GM10847 (cell line): ENCODE results near the gene CSF3R.

Experiments
- POLR2A ChIP-seq: IDR thresholded peaks from 2 replicates; pipeline ENCODE4 v1.6.1; 2011; ENCODE audit not compliant: insufficient read length; ENCODE audit errors: extremely low read depth

CSF3R gene

GRCh38 chr1:36453600-36454388 is 28.9 kb downstream of the CSF3R start:
- TF ChIP-seq POLR2A, result no peak

- no peak for TF ChIP-seq POLR2A
Measured at GRCh38 chr1:36453051-36453450, 29.7 kb downstream of the CSF3R start.

- no peak for TF ChIP-seq POLR2A
Measured at GRCh38 chr1:36450919-36451305, 31.8 kb downstream of the CSF3R start.

- TF ChIP-seq POLR2A, result peak; percentile 79
Measured at GRCh38 chr1:36450270-36450918, 32.3 kb downstream of the CSF3R start, which contains the start of gene OSCP1. TSS of gene OSCP1 (minus strand) at chr1:36450451. CDS start at chr1:36450369, 82 bp downstream.

GRCh38 chr1:36448530-36449056 is 34.1 kb downstream of the CSF3R start:
- TF ChIP-seq POLR2A, result no peak

- no peak for TF ChIP-seq POLR2A
Measured at GRCh38 chr1:36447450-36447849, 35.3 kb downstream of the CSF3R start.

- no peak for TF ChIP-seq POLR2A
Measured at GRCh38 chr1:36446746-36447145, 36.0 kb downstream of the CSF3R start.

- no peak for TF ChIP-seq POLR2A
Measured at GRCh38 chr1:36446271-36446670, 36.4 kb downstream of the CSF3R start.

GRCh38 chr1:36443297-36443696 is 39.4 kb downstream of the CSF3R start:
- no peak for TF ChIP-seq POLR2A

- no peak for TF ChIP-seq POLR2A
Measured at GRCh38 chr1:36442337-36442736, 40.4 kb downstream of the CSF3R start.

GRCh38 chr1:36440646-36441045 is 42.1 kb downstream of the CSF3R start:
- no peak for TF ChIP-seq POLR2A

- no peak for TF ChIP-seq POLR2A
Measured at GRCh38 chr1:36440044-36440443, 42.7 kb downstream of the CSF3R start.

GRCh38 chr1:36438715-36439114 is 44.0 kb downstream of the CSF3R start:
- no peak for TF ChIP-seq POLR2A

GRCh38 chr1:36436821-36437220 is 45.9 kb downstream of the CSF3R start:
- no peak for TF ChIP-seq POLR2A

- TF ChIP-seq POLR2A, result no peak
Measured at GRCh38 chr1:36433102-36433501, 49.6 kb downstream of the CSF3R start.

- no peak for TF ChIP-seq POLR2A
Measured at GRCh38 chr1:36432616-36433015, 50.1 kb downstream of the CSF3R start.
